ENCODE results near the gene KMT2E.

- TF ChIP-seq CTCF (IDR thresholded peaks at IDR 0.05) (peak; percentile 69), ZFX (IDR thresholded peaks at IDR 0.05; ENCODE audit: borderline replicate concordance) (no peak)
Observed at GRCh38 chr7:104983578-104984539, 30.1 kb upstream of the KMT2E start.
